Superior temporal gyrus (tissue), 1 donor: Measurements from ENCODE around the gene LRCH1.
A peak's percentile ranks its signal among the peaks of the same experiment; 100 is the strongest.

Source experiments
- DNase-seq: peaks from one replicate; pipeline ENCODE4 v3.0.0-alpha.2; 2016; ENCODE audit errors: extremely low spot score

The LRCH1 gene

DNA sequence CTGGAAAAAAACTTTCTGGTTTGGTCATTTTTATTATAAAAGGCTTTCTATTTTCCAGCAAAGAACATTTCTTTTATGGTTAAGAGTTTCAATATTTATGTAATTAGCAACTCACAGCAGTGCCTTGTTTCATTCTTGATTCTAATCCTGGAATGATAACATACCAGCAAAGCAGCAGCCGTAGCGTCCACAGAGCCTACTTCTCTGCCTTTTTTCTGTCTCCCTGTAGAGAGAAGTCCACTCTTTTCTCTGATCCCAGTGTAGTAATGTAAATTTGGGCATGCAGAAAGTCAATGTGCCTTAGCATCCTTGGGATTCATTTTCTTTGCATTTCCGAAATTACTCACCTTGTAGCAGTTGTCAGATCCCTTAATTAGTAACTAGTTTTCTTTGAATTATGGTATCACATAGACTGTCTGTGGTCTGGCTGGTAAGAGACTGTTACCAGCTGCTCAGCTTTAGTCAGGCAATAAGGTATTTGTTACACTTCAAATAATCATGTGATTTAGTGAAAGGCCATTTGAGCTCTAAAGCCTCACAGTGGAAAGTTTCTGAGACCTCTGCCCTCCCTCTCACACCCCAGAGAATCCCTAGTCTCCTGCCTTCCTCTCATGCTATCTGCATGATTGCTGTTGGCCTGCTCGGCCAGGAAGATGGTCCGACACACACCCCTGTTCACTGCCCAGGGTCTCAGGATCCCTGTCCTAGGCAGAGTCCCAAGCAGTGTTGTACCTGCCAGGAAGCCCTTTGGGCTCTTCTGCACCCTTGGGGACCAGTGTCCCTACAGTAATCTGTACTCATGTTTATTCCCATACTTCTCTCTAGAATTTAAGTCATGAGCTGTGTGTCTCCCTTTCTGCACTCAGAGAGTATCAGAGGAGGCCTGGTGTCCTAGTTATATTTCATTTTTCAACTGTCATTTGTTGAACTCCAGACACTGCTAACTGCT is 86.3 kb downstream of the LRCH1 start:
- DNase-seq = no peak

DNA sequence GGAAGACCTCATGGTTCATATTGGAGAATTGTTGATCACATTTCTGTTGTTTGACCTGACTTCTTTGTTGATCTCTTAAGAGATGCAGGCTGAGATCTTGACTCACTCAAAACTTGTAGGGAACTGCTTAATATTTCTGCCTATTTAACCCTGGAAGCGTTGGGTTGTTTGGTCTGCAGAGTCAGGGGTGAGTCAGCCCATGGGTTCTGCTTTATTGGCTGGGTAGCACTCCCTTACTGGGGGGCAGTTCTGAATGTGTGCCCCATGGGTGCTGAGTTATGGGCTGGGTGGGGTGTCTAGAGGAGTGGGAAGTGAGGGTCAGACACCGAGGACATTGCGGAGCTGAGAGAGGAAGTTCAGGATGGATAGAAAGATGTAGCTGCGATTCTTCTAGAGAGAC is 87.9 kb downstream of the LRCH1 start:
- DNase-seq = no peak

- no peak for DNase-seq
Measured at GRCh38 chr13:46641274-46642081, 88.5 kb downstream of the LRCH1 start.

- DNase-seq = no peak
Measured at GRCh38 chr13:46642254-46642653, 89.3 kb downstream of the LRCH1 start.

DNA sequence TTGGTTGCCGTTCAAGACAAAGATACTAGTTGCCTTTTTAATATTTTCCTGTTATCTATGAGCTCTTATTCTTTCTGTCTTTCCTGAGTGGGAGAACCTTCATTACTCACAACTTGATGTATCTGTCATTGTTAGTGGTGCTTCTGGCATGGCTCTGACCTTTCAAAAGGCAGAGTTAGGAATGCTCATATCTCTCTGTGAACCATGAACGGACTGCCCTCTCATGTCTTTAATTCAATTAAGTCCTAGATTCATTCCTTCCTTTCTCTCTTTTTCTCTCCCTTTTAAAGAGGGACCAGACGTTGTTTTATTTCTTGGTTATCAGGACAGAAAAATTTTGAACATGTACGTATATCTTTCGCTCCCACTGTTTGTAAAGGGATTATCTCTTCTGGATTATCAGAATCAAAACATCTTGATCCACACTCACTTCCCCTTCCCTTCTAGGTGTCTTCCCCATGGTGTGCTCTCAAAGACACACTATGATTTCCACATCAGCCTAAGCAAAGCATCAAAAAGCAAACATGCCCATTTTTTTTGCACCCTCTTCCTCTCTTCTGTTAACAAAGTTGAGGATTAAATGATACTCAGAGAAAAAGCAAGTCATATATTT is 90.3 kb downstream of the LRCH1 start:
- no peak for DNase-seq

DNA sequence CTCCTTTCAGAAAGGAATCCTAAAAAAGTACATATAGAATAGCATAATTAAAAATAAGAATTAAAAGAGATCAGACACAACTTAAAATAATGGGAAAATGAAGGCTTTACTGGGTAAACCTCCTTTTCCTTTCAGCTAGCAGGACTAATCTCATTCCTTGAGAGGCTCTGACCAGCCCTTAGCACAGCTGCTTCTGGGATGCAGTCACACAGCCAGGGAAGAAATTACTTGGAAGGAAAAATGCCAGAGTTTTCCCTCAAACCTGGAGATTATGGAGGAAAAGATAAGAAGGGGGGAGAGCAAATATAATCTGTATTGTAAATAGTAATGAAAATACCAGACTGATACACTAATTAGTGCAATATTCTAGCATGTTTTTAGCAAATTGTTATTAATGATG is 91.8 kb downstream of the LRCH1 start:
- DNase-seq = no peak

GRCh38 chr13:46647512-46648065 is 94.6 kb downstream of the LRCH1 start:
- no peak for DNase-seq

DNA sequence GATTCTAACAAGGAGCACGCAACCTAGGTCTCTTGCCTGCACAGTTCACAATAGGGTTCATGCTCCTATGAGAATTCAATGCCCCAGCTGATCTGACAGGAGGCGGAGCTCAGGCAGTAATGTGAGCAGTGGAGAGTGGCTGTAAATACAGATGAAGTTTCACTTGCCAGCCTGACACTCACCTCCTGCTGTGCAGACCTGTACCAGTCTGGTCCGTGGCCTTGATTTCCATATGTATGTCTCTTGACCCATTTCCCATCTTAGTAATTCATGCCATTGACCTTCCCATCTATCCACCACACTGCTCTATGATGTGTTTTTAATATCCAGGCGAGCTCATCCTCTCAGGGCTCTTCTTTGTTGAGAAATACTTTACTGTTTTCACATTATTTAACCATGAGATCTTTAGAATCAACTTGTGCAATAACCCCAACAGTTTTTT is 95.2 kb downstream of the LRCH1 start:
- no peak for DNase-seq

GRCh38 chr13:46649816-46650215 is 96.8 kb downstream of the LRCH1 start:
- DNase-seq = no peak

GRCh38 chr13:46654951-46655350 is 102.0 kb downstream of the LRCH1 start:
- no peak for DNase-seq

GRCh38 chr13:46655377-46656180 is 102.6 kb downstream of the LRCH1 start:
- DNase-seq = peak; percentile 52

GRCh38 chr13:46656786-46657185 is 103.8 kb downstream of the LRCH1 start:
- no peak for DNase-seq

- DNase-seq = no peak
Measured at GRCh38 chr13:46659413-46660065, 106.6 kb downstream of the LRCH1 start.

DNA sequence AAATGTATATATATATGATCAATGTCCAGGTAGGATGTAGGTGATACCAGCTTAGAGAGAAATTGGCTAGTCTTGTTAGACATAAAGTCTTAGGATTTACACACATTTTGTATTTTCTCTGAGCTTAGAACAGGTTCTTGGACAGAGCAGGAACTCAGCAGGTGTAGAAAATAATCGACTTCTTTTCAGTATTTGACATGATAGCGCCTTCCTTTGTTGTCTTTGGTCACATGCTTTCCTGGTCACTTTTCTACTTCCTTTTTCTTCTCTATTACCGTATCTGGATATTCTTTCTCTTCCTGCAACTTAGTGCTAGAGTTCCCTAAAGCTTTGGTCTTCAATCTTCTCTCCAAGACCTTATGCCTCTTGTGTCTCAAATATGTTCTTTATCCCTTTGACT is 107.4 kb downstream of the LRCH1 start:
- DNase-seq = no peak

- no peak for DNase-seq
Measured at GRCh38 chr13:46660857-46661256, 107.9 kb downstream of the LRCH1 start.

- no peak for DNase-seq
Measured at GRCh38 chr13:46662690-46663089, 109.7 kb downstream of the LRCH1 start.

DNA sequence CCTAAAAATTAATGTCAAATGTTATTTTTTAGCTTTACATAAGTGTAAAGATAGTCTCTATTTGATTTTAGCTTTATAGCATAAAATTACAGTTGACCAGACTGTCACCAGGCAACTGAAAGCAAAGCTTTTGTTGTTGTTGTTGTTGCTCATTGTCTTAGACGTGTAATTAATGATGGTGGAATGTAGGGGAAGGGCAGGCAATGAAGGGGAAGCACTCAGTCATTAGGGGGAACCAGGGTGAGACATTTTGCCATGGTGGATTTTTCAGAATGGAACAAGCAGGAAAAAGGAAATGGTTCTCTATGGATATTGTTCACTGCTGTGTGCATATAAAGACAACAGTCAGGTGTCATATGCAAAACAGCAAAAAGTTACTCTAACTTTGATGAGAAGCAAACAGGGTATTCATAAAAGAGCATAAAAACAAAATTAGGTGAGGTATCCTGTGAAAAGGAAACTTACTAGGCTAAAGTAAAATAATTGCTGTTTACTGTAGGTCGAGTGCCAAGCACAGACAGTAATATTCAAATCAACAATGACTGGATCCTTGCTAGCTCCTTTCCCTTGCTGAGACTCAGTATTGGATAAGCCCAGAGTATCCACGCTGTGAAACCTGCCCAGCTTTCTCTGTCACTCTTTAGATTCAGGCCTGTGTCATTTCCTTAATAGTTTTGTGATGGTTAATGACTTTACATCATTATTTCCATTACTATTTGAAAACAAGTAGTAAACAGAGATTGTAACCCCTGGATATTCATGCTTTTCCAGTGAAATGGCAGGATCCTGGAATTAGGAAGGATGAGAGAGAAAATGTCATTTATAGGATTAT is 110.5 kb downstream of the LRCH1 start:
- DNase-seq = no peak

DNA sequence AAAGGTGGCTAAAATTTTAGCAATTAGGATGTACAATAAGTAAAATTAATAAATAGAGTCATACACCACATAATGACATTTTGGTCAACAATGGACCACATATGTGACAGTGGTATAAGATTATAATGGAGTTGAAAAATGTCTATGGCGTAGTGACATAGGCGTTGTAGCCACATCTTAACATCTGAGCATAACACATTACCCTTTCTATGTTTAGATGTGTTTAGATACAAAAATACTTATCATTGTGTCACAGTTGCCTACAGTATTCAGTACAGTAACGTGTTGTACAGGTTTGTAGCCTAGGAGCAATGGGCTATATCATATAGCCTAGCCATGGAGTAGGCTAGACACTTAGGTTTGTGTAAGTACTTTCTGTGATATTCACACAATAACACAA is 111.2 kb downstream of the LRCH1 start:
- DNase-seq = no peak

DNA sequence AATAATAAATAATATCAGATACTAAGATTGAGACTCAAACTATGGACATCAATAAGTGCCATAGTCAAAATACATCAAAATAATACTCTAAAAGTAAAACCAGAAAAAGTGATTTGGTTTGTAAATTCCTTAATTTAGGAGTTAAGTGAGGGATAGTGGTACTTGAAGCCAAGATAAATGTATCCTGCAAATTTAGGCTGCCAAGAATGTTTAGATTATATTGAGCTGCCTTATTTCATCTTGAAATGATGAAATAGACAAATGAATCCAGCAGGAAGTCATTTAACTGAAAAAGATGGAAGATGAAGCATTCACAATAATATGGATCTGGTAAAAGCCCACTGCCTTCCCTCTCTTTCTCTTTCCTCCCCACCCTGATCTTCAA is 112.3 kb downstream of the LRCH1 start:
- no peak for DNase-seq
